Measurements from ENCODE around the gene TMC5. TPM values are rescaled to one million over a fixed set of nuclear protein-coding genes. Genes with fewer than 3 reads are reported as not detected.

Gene TMC5
- total and polyA plus RNA-seq, 9 donors, result 0.35 to 5.5 (median 0.83) TPM; not detected in 2

- TF ChIP-seq POLR2A (IDR thresholded peaks at IDR 0.05) (no peak), CTCF (IDR thresholded peaks at IDR 0.05) (no peak), EP300 (IDR thresholded peaks at IDR 0.05) (no peak)
- no peak overlapping the region for H3K27ac ChIP-seq
- H3K4me3 ChIP-seq, result no peak overlapping the region
- H3K27me3 ChIP-seq, result no peaks in the 10 kb centered on the region
- peaks cover 0 to 3% of the 10 kb centered on the region in 2 donors for H3K9me3 ChIP-seq
- DNase-seq, result no peak
- WGBS, 3 donors, result 80 to 81% (median 81%) methylated on average over 2 of the region's 2 CpGs
- H3K4me1 ChIP-seq (ENCODE audit: insufficient read depth), result no peaks in the 10 kb centered on the region
- H3K36me3 ChIP-seq, result no peaks in the 10 kb centered on the region
- intact Hi-C loops (cut with DNase I), result no loop called here
These were observed 42.7 kb downstream of the TMC5 start for GRCh38 chr16:19460397-19460796.

GRCh38 chr16:19463468-19464315 is 46.0 kb downstream of the TMC5 start:
- Histone ChIP-seq H3K27me3 (no peaks in the 10 kb centered on the region), H3K4me3 (no peak overlapping the region), H3K9me3 (peaks cover 0 to 3% of the 10 kb centered on the region in 2 donors), H3K27ac (no peak overlapping the region), H3K36me3 (no peaks in the 10 kb centered on the region), H3K4me1 (ENCODE audit: insufficient read depth) (no peaks in the 10 kb centered on the region)
- TF ChIP-seq CTCF (IDR thresholded peaks at IDR 0.05) (no peak), POLR2A (IDR thresholded peaks at IDR 0.05) (no peak), EP300 (IDR thresholded peaks at IDR 0.05) (no peak)
- no peak for DNase-seq
- intact Hi-C loops (cut with DNase I), result no loop called here
- 88 to 91% (median 89%) methylated on average over 12 of the region's 12 CpGs for WGBS, 3 donors

- Histone ChIP-seq H3K9me3 (peaks cover 0 to 3% of the 10 kb centered on the region in 2 donors), H3K27ac (no peak overlapping the region), H3K27me3 (no peaks in the 10 kb centered on the region), H3K4me1 (ENCODE audit: insufficient read depth) (no peaks in the 10 kb centered on the region), H3K36me3 (no peaks in the 10 kb centered on the region), H3K4me3 (no peak overlapping the region)
- 73 to 87% (median 82%) methylated on average over 3 of the region's 3 CpGs for WGBS, 3 donors
- intact Hi-C loops (cut with DNase I), result no loop called here
- TF ChIP-seq EP300 (IDR thresholded peaks at IDR 0.05), result no peak
- TF ChIP-seq CTCF (IDR thresholded peaks at IDR 0.05), result no peak
- no peak for TF ChIP-seq POLR2A (IDR thresholded peaks at IDR 0.05)
- DNase-seq, result no peak
These were observed 50.6 kb downstream of the TMC5 start for GRCh38 chr16:19468300-19468699.

- Histone ChIP-seq H3K9me3 (no peaks in the 10 kb centered on the region), H3K4me1 (ENCODE audit: insufficient read depth) (no peaks in the 10 kb centered on the region), H3K27me3 (no peaks in the 10 kb centered on the region), H3K4me3 (no peak overlapping the region), H3K27ac (no peak overlapping the region), H3K36me3 (no peaks in the 10 kb centered on the region)
- intact Hi-C loops (cut with DNase I), result no loop called here
- DNase-seq, result no peak
- 69 to 80% (median 80%) methylated on average over 6 of the region's 6 CpGs for WGBS, 3 donors
- TF ChIP-seq EP300 (IDR thresholded peaks at IDR 0.05) (no peak), CTCF (IDR thresholded peaks at IDR 0.05) (no peak), POLR2A (IDR thresholded peaks at IDR 0.05) (no peak)
These were observed 54.8 kb downstream of the TMC5 start for GRCh38 chr16:19472482-19472881.
